Progenitor cell of endocrine pancreas (in vitro differentiated cells): ENCODE data around the gene NBPF19. TPM values are rescaled to one million over a fixed set of nuclear protein-coding genes. Genes with fewer than 3 reads are reported as not detected.
"Not testable (repeated sequence)": the region's sequence is repeated elsewhere in the genome, so short reads cannot be mapped to it uniquely, and the experiment has no call there.

Experiments
- DNase-seq: peaks from one replicate; pipeline ENCODE4 v3.0.0; 2021; ENCODE audit warnings: low spot score; ENCODE audit not compliant: unreplicated experiment
- H3K27ac Mint-ChIP-seq: 2 replicates; pipeline ENCODE4 v1.8.0; 2021; ENCODE audit warnings: mild to moderate bottlenecking, moderate library complexity, mixed read lengths
- H3K27me3 Mint-ChIP-seq: 2 replicates; pipeline ENCODE4 v1.8.0; 2021; ENCODE audit warnings: mixed read lengths
- H3K36me3 Mint-ChIP-seq: 2 replicates; pipeline ENCODE4 v1.8.0; 2022; ENCODE audit warnings: mixed read lengths; ENCODE audit not compliant: insufficient read depth
- H3K4me1 Mint-ChIP-seq: 2 replicates; pipeline ENCODE4 v1.8.0; 2021; ENCODE audit warnings: low read depth, mixed read lengths
- H3K4me3 Mint-ChIP-seq: 2 replicates; pipeline ENCODE4 v1.8.0; 2021; ENCODE audit warnings: low read depth, mild to moderate bottlenecking, moderate library complexity, mixed read lengths
- H3K9me3 Mint-ChIP-seq: 2 replicates; pipeline ENCODE4 v1.8.0; 2021; ENCODE audit warnings: low read depth, mixed read lengths
- long read RNA-seq: library from polyadenylated mRNA; unstranded; transcript quantifications from one replicate; pipeline ENCODE4 v2.0.0, GENCODE V29; 2020
- total RNA-seq: library from RNA; stranded (reverse); gene quantifications from 2 replicates; pipeline ENCODE4 v1.2.1, GENCODE V29; 2021

NBPF19 gene
- total RNA-seq: 25.9 and 26.6 TPM in 2 replicates
- long read RNA-seq, partial matches to known transcripts: 11 of 35 reads
- long read RNA-seq, other reads (novel, unspliced or antisense): 24 of 35 reads

DNA sequence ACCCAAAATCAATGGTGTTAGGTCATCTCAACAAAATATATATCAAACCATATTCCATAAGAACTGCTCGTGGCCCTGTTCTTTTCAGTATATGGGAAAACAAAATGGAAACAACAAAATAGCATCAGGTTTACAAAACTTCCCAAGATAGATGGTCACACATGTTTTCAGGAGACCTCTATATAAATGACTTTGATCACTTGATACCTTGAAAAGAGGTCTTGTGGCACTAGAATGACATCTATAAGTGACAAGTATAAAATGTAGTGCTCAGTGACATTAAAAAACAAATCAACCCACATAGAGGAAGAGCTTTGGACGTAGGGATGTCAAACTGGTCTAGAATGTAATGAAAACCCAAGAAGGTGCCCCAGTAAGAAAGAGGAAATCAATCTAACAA lies at the start of gene NBPF19:
TSS of gene NBPF19 (plus strand) at position 301 of the 400 bp plus-strand sequence. CDS start 888 bp downstream, outside the sequence.
- H3K27me3 Mint-ChIP-seq, H3K36me3 Mint-ChIP-seq, H3K27ac Mint-ChIP-seq, H3K4me1 Mint-ChIP-seq, H3K9me3 Mint-ChIP-seq, H3K4me3 Mint-ChIP-seq, DNase-seq: not testable (repeated sequence)

DNA sequence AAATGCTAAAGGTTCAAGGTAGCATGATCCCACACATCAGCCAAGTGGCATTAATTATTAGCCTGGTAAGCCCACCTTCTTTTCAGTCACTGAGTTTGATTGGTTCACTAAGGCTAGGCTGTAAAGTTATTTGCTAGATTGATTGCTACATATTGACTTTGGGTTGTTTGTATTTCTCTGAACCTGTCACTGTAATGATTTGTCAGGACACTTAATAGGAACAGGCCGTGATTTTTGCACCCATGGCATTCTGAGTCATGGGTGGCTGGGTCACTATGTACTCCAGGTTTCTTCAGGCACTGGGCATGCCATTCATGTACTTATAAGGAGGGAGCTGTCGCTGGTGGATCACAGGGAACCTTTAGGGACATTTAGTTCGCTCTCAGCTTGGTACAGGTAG lies 46.5 kb upstream of the NBPF19 start:
- H3K27ac Mint-ChIP-seq, H3K9me3 Mint-ChIP-seq, H3K4me3 Mint-ChIP-seq, H3K4me1 Mint-ChIP-seq, DNase-seq, H3K36me3 Mint-ChIP-seq, H3K27me3 Mint-ChIP-seq: not testable (repeated sequence)

DNA sequence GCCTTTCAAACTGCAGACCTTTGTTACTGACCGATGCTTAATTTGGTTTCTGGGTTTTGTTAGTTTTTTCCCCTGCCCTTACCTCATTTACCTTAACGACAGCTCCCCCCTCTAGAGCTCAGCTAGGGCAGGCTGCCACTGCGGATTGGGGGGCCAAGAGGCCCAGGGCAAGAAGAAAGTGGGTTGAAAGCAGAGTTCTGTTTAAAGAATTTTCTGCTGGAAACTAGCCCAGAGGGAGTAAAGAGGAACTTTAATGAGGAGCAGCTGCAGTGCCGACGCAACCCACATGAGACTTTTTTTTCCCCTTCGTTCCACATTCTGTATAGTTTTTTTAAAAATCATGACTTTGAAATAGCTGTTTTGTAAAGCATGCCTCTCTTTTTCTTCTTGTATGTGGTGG lies 29.4 kb upstream of the NBPF19 start:
- not testable (repeated sequence) for H3K27me3 Mint-ChIP-seq, H3K27ac Mint-ChIP-seq, H3K9me3 Mint-ChIP-seq, H3K4me3 Mint-ChIP-seq, DNase-seq, H3K4me1 Mint-ChIP-seq, H3K36me3 Mint-ChIP-seq

DNA sequence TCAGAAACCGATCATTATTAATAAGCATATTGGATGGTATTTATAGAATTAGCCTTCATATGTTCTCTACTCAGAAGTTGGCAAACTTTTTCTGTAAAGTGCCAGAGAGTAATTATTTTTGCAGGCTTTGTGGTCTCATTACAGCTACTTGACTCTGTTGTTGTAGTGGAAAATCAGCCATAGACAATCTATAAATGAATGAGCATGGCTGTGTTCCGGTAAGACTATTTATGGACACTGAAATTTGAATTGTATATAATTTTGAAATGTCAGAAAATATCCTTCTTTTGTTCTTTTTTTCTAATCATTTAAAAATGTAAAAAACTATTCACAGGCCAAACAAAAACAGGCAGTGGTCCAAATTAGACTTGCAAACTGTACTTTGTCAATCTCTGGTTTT lies 22.6 kb upstream of the NBPF19 start:
- H3K9me3 Mint-ChIP-seq, H3K4me1 Mint-ChIP-seq, H3K4me3 Mint-ChIP-seq, H3K27ac Mint-ChIP-seq, DNase-seq, H3K36me3 Mint-ChIP-seq, H3K27me3 Mint-ChIP-seq: not testable (repeated sequence)

GRCh38 chr1:149452652-149453051 lies 22.2 kb upstream of the NBPF19 start:
- not testable (repeated sequence) for H3K27me3 Mint-ChIP-seq, DNase-seq, H3K9me3 Mint-ChIP-seq, H3K27ac Mint-ChIP-seq, H3K4me1 Mint-ChIP-seq, H3K4me3 Mint-ChIP-seq, H3K36me3 Mint-ChIP-seq

- not testable (repeated sequence) for H3K27ac Mint-ChIP-seq
Measured at GRCh38 chr1:149558350-149558825, 83.5 kb downstream of the NBPF19 start.

GRCh38 chr1:149561806-149562205 lies 87.0 kb downstream of the NBPF19 start:
- DNase-seq, H3K4me1 Mint-ChIP-seq, H3K4me3 Mint-ChIP-seq, H3K27me3 Mint-ChIP-seq, H3K9me3 Mint-ChIP-seq, H3K36me3 Mint-ChIP-seq, H3K27ac Mint-ChIP-seq: not testable (repeated sequence)

More at GRCh38 chr1:149558350-149558825, 83.5 kb downstream of the NBPF19 start:
- H3K4me1 Mint-ChIP-seq, H3K27me3 Mint-ChIP-seq, H3K36me3 Mint-ChIP-seq, H3K9me3 Mint-ChIP-seq: not testable (repeated sequence)
- DNase-seq: peak; percentile 35
- H3K4me3 Mint-ChIP-seq: peak overlapping the region; percentile 68

DNA sequence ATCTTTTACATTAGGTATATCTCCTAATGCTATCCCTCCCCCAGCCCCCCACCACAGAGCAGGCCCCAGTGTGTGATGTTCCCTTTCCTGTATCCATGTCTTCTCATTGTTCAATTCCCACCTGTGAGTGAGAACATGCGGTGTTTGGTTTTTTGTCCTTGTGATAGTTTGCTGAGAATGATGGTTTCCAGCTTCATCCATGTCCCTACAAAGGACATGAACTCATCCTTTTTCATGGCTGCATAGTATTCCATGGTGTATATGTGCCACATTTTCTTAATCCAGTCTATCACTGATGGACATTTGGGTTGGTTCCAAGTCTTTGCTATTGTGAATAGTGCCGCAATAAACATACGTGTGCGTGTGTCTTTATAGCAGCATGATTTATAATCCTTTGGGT lies 90.6 kb downstream of the NBPF19 start:
- not testable (repeated sequence) for H3K9me3 Mint-ChIP-seq, H3K27ac Mint-ChIP-seq, H3K36me3 Mint-ChIP-seq, H3K4me3 Mint-ChIP-seq, DNase-seq, H3K4me1 Mint-ChIP-seq, H3K27me3 Mint-ChIP-seq

- not testable (repeated sequence) for H3K27ac Mint-ChIP-seq, DNase-seq, H3K4me3 Mint-ChIP-seq, H3K4me1 Mint-ChIP-seq, H3K27me3 Mint-ChIP-seq, H3K9me3 Mint-ChIP-seq, H3K36me3 Mint-ChIP-seq
Measured at GRCh38 chr1:149572763-149573162, 97.9 kb downstream of the NBPF19 start.

DNA sequence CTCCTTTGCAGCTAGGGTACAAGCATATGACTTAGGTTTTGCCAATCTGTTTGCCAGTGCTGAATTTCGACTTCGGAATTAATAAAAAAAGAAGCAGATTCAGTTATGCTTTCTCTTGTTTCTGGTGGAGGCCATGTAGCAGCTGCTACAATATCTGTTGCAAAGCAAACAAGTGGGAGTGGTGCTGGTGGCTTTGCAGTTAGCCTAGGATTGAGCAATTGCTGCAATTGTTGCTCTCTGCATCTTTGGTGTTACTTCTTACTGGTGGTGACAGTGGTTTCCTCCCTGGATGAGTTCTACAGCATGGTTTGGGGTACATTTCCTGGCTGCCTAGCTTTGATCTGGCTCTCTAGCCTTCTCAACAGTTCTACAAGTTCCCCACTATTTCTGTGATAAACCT lies 110.7 kb downstream of the NBPF19 start:
- H3K36me3 Mint-ChIP-seq, H3K9me3 Mint-ChIP-seq, H3K4me1 Mint-ChIP-seq, H3K27ac Mint-ChIP-seq, DNase-seq, H3K4me3 Mint-ChIP-seq, H3K27me3 Mint-ChIP-seq: not testable (repeated sequence)

Other genes starting within 250 kb of the NBPF19 start
- gene PPIAL4C, start 108.8 kb downstream of the NBPF19 start, total RNA-seq: not detected in 2 replicates